ENCODE data around the gene PLSCR5.

The PLSCR5 gene

GRCh38 chr3:146581951-146582467, 23.1 kb downstream of the PLSCR5 start:
- DNase-seq = no peak

GRCh38 chr3:146581080-146581601, 24.0 kb downstream of the PLSCR5 start:
- DNase-seq = no peak

GRCh38 chr3:146577662-146578061, 27.5 kb downstream of the PLSCR5 start:
- no peak for DNase-seq

- no peak for DNase-seq
These were observed 29.5 kb downstream of the PLSCR5 start for GRCh38 chr3:146575636-146576035.

GRCh38 chr3:146574173-146574572, 31.0 kb downstream of the PLSCR5 start:
- no peak for DNase-seq

GRCh38 chr3:146569314-146569713, 35.8 kb downstream of the PLSCR5 start:
- no peak for DNase-seq

GRCh38 chr3:146566138-146566537, 39.0 kb downstream of the PLSCR5 start:
- DNase-seq = no peak

GRCh38 chr3:146561879-146562278, 43.3 kb downstream of the PLSCR5 start:
- DNase-seq = no peak

GRCh38 chr3:146561463-146561862, 43.7 kb downstream of the PLSCR5 start:
- DNase-seq = no peak

GRCh38 chr3:146560678-146561077, 44.5 kb downstream of the PLSCR5 start:
- DNase-seq = no peak

- DNase-seq = no peak
These were observed 45.8 kb downstream of the PLSCR5 start for GRCh38 chr3:146559388-146559787.

- DNase-seq = no peak
These were observed 46.4 kb downstream of the PLSCR5 start for GRCh38 chr3:146558781-146559180.

GRCh38 chr3:146557745-146558144, 47.4 kb downstream of the PLSCR5 start:
- no peak for DNase-seq

GRCh38 chr3:146555311-146555710, 49.8 kb downstream of the PLSCR5 start:
- DNase-seq = no peak

GRCh38 chr3:146554151-146554760, 50.9 kb downstream of the PLSCR5 start:
- DNase-seq = no peak

GRCh38 chr3:146550743-146551510, 54.2 kb downstream of the PLSCR5 start:
- no peak for DNase-seq

- DNase-seq = no peak
These were observed 55.0 kb downstream of the PLSCR5 start for GRCh38 chr3:146550070-146550615.

GRCh38 chr3:146547235-146547835, 57.8 kb downstream of the PLSCR5 start:
- no peak for DNase-seq

- no peak for DNase-seq
These were observed 58.7 kb downstream of the PLSCR5 start for GRCh38 chr3:146546366-146546965.

GRCh38 chr3:146544929-146545528, 60.1 kb downstream of the PLSCR5 start:
- DNase-seq = no peak

- DNase-seq = peak; percentile 86
These were observed 60.9 kb downstream of the PLSCR5 start, which contains the start of gene PLSCR1 for GRCh38 chr3:146544002-146544928. TSS of gene PLSCR1 (minus strand) at chr3:146544607. CDS start at chr3:146536552, 8,055 bp downstream.
